NCI-H460 (cell line): Measurements from ENCODE around the gene TAL2. TPM values are rescaled to one million over a fixed set of nuclear protein-coding genes. Genes with fewer than 3 reads are reported as not detected.

Source experiments
- DNase-seq: peaks from one replicate; pipeline ENCODE4 v3.0.0-alpha.2; 2016; ENCODE audit warnings: low read depth; ENCODE audit errors: extremely low read depth
- polyA plus RNA-seq: library from polyadenylated mRNA; depleted of rRNA; stranded (reverse); fragments of >200 nt; gene quantifications from 2 replicates; pipeline ENCODE4 v1.2.3, GENCODE V29; 2014; cell fraction: nucleus; rRNA removed
- total RNA-seq: library from RNA; depleted of rRNA; stranded (reverse); fragments of >200 nt; shearing (Covaris generic); gene quantifications from 2 replicates; pipeline ENCODE4 v1.2.3, GENCODE V29; 2014; rRNA removed

The TAL2 gene
- total RNA-seq: not detected in 2 replicates
- 2.7 TPM in 1 of 2 replicates, not detected in the other for polyA plus RNA-seq

- no peak for DNase-seq
These were observed at the start of gene TAL2 for GRCh38 chr9:105662184-105663104. Gene TAL2 (plus strand): TSS chr9:105662457. CDS start chr9:105662497, 40 bp downstream.

- no peak for DNase-seq
These were observed 41.3 kb upstream of the TAL2 start for GRCh38 chr9:105621001-105621400.

- DNase-seq: no peak
These were observed 37.2 kb upstream of the TAL2 start for GRCh38 chr9:105625088-105625487.

- no peak for DNase-seq
These were observed 29.4 kb upstream of the TAL2 start for GRCh38 chr9:105632807-105633206.

- DNase-seq: no peak
These were observed 28.8 kb upstream of the TAL2 start for GRCh38 chr9:105633411-105633810.

- DNase-seq: no peak
These were observed 25.9 kb upstream of the TAL2 start for GRCh38 chr9:105636331-105636730.

- DNase-seq: no peak
These were observed 24.4 kb upstream of the TAL2 start for GRCh38 chr9:105637787-105638395.

- DNase-seq: no peak
These were observed 22.3 kb upstream of the TAL2 start for GRCh38 chr9:105639936-105640335.

- no peak for DNase-seq
These were observed 18.5 kb upstream of the TAL2 start for GRCh38 chr9:105643795-105644194.

GRCh38 chr9:105646879-105647594 is 15.2 kb upstream of the TAL2 start:
- no peak for DNase-seq

- DNase-seq: no peak
These were observed 14.5 kb upstream of the TAL2 start for GRCh38 chr9:105647595-105648349.

- no peak for DNase-seq
These were observed 10.5 kb upstream of the TAL2 start for GRCh38 chr9:105651806-105652205.

GRCh38 chr9:105656131-105656921 is 5.9 kb upstream of the TAL2 start:
- peak; percentile 27 for DNase-seq

- no peak for DNase-seq
These were observed 3.9 kb upstream of the TAL2 start for GRCh38 chr9:105658351-105658750.

- no peak for DNase-seq
These were observed 1.2 kb upstream of the TAL2 start for GRCh38 chr9:105661011-105661410.

GRCh38 chr9:105663914-105664313 is 1.7 kb downstream of the TAL2 start:
- DNase-seq: no peak

GRCh38 chr9:105667867-105668266 is 5.6 kb downstream of the TAL2 start:
- no peak for DNase-seq

- no peak for DNase-seq
These were observed 8.1 kb downstream of the TAL2 start for GRCh38 chr9:105670315-105670714.

GRCh38 chr9:105670775-105671174 is 8.5 kb downstream of the TAL2 start:
- no peak for DNase-seq
